Measurements from ENCODE around the gene MTA3.

Gene MTA3

GRCh38 chr2:42754021-42754775 lies 185.8 kb downstream of the MTA3 start:
- Histone ChIP-seq H3K4me2 (ENCODE audit: low read length) (peak overlapping the region; percentile 68), H3K4me1 (ENCODE audit: control insufficient read depth, low read length) (peaks cover 41% of the 10 kb centered on the region), H3K9me2 (replicated peaks; ENCODE audit: control insufficient read depth, low read length) (no peaks in the 10 kb centered on the region), H3K9me3 (ENCODE audit: control insufficient read depth, insufficient read depth, low read length) (no peaks in the 10 kb centered on the region), H3F3A (ENCODE audit: control insufficient read depth, insufficient read depth) (0 out of 2 replicates have a peak, but pooled peaks cover 2% of the 10 kb centered on the region), H3K79me2 (ENCODE audit: control insufficient read depth, low read length) (no peaks in the 10 kb centered on the region), H3K4me3 (ENCODE audit: low read length) (no peak overlapping the region), H3K27me3 (ENCODE audit: control insufficient read depth, low read length) (no peaks in the 10 kb centered on the region), H3K36me3 (ENCODE audit: control insufficient read depth, low read length) (no peaks in the 10 kb centered on the region), H4K20me1 (ENCODE audit: control insufficient read depth, insufficient read depth, low read depth, low read length) (no peaks in the 10 kb centered on the region), H3K27ac (ENCODE audit: low read depth, low read length) (peak overlapping the region; percentile 24; the same call in 1 of the 2 replicates)
- TF ChIP-seq EZH2phosphoT487 (IDR thresholded peaks at IDR 0.05; ENCODE audit: borderline replicate concordance, low read length) = no peak
- TF ChIP-seq, protein P1, sequence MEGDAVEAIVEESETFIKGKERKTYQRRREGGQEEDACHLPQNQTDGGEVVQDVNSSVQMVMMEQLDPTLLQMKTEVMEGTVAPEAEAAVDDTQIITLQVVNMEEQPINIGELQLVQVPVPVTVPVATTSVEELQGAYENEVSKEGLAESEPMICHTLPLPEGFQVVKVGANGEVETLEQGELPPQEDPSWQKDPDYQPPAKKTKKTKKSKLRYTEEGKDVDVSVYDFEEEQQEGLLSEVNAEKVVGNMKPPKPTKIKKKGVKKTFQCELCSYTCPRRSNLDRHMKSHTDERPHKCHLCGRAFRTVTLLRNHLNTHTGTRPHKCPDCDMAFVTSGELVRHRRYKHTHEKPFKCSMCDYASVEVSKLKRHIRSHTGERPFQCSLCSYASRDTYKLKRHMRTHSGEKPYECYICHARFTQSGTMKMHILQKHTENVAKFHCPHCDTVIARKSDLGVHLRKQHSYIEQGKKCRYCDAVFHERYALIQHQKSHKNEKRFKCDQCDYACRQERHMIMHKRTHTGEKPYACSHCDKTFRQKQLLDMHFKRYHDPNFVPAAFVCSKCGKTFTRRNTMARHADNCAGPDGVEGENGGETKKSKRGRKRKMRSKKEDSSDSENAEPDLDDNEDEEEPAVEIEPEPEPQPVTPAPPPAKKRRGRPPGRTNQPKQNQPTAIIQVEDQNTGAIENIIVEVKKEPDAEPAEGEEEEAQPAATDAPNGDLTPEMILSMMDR (IDR thresholded peaks at IDR 0.05; ENCODE audit: low read depth, low read length, poor library complexity, severe bottlenecking) = no peak

DNA sequence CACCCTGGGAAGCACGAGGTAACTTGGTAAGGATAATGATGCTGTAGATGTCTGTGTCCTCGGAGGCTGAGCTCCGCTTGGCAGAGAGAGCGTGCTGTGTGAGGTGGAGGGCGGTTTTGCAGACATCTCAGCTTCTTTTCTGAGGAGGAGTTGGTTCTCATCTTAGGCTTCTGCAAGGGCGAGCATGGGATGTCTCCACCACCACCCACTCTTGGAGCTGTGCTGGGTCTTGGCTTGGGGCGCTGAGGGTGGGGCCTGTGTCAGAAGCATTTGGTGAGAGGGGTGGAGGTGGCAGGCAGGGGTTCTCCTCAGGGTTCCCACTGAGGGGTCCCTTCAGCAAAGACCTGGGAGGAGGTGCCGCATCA lies 186.3 kb downstream of the MTA3 start:
- Histone ChIP-seq H3K9me2 (replicated peaks; ENCODE audit: control insufficient read depth, low read length) (no peaks in the 10 kb centered on the region), H3F3A (ENCODE audit: control insufficient read depth, insufficient read depth) (0 out of 2 replicates have a peak, but pooled peaks cover 2% of the 10 kb centered on the region), H3K27me3 (ENCODE audit: control insufficient read depth, low read length) (no peaks in the 10 kb centered on the region), H3K9me3 (ENCODE audit: control insufficient read depth, insufficient read depth, low read length) (no peaks in the 10 kb centered on the region), H4K20me1 (ENCODE audit: control insufficient read depth, insufficient read depth, low read depth, low read length) (no peaks in the 10 kb centered on the region), H3K36me3 (ENCODE audit: control insufficient read depth, low read length) (no peaks in the 10 kb centered on the region), H3K4me1 (ENCODE audit: control insufficient read depth, low read length) (peaks cover 41% of the 10 kb centered on the region), H3K4me3 (ENCODE audit: low read length) (no peak overlapping the region), H3K79me2 (ENCODE audit: control insufficient read depth, low read length) (no peaks in the 10 kb centered on the region), H3K4me2 (ENCODE audit: low read length) (peak overlapping the region; percentile 68; the same call in 1 of the 2 replicates), H3K27ac (ENCODE audit: low read depth, low read length) (no peak overlapping the region)
- TF ChIP-seq EZH2phosphoT487 (IDR thresholded peaks at IDR 0.05; ENCODE audit: borderline replicate concordance, low read length) = no peak
- TF ChIP-seq, protein P1 (IDR thresholded peaks at IDR 0.05; ENCODE audit: low read depth, low read length, poor library complexity, severe bottlenecking) = no peak

DNA sequence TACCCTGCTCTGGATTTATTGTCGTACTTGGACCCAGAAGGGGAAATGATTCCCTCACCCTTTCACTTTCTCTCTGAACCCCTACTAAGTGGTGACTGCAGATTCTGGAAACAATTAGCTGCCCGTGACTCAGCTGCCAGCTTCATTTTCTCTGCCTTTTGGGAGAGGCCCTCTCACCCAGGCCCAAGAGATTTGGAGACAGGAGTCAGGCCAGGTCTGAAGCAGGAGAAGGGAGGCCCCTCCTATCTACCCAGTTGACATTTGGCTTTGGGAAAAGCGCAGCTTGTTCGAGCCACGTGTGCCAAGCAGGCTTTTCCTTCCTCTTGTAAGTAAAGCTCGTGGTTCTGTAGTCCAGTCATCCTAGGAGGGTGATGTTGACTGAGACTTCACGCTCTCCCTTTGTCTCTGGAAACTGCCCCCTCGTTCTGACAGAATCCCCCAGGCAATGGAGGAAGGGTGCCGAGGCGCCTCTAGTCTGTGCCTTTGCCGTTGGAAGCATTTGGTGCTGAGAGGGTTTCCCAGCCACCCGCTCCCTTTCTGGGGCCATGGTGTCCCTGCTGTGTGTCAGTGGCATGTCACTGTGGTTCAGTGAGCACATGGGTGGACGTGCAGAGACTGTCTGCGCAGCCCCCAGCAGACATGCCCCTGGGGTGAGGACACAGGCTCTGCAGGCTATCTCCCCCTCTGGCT lies 186.9 kb downstream of the MTA3 start:
- 0 out of 2 replicates have a peak, but pooled peaks cover 2% of the 10 kb centered on the region for H3F3A ChIP-seq (ENCODE audit: control insufficient read depth, insufficient read depth)
- H4K20me1 ChIP-seq (ENCODE audit: control insufficient read depth, insufficient read depth, low read depth, low read length) = no peaks in the 10 kb centered on the region
- H3K79me2 ChIP-seq (ENCODE audit: control insufficient read depth, low read length) = no peaks in the 10 kb centered on the region
- peaks cover 41% of the 10 kb centered on the region for H3K4me1 ChIP-seq (ENCODE audit: control insufficient read depth, low read length)
- no peak overlapping the region for H3K4me2 ChIP-seq (ENCODE audit: low read length)
- H3K4me3 ChIP-seq (ENCODE audit: low read length) = no peak overlapping the region
- H3K9me2 ChIP-seq (replicated peaks; ENCODE audit: control insufficient read depth, low read length) = no peaks in the 10 kb centered on the region
- H3K36me3 ChIP-seq (ENCODE audit: control insufficient read depth, low read length) = no peaks in the 10 kb centered on the region
- no peaks in the 10 kb centered on the region for H3K9me3 ChIP-seq (ENCODE audit: control insufficient read depth, insufficient read depth, low read length)
- no peaks in the 10 kb centered on the region for H3K27me3 ChIP-seq (ENCODE audit: control insufficient read depth, low read length)
- no peak overlapping the region for H3K27ac ChIP-seq (ENCODE audit: low read depth, low read length)
- TF ChIP-seq EZH2phosphoT487 (IDR thresholded peaks at IDR 0.05; ENCODE audit: borderline replicate concordance, low read length) = no peak
- TF ChIP-seq, protein P1 (IDR thresholded peaks at IDR 0.05; ENCODE audit: low read depth, low read length, poor library complexity, severe bottlenecking) = no peak

Data from DOHH2 (cell line).